NB4 (cell line): ENCODE results near the gene STOML3.

Experiments used
- DNase-seq: peaks from one replicate; pipeline ENCODE4 v3.0.0; 2010; ENCODE audit warnings: low read depth
- H3K4me3 ChIP-seq: one replicate; pipeline ENCODE4 v1.5.1; 2011; ENCODE audit warnings: mild to moderate bottlenecking, low read depth, low read length, moderate library complexity
- MYC ChIP-seq: IDR thresholded peaks from 2 replicates; pipeline ENCODE4 v1.6.1; 2011; ENCODE audit warnings: low read depth, low read length
- POLR2A ChIP-seq: IDR thresholded peaks from 2 replicates; pipeline ENCODE4 v1.6.1; 2011; ENCODE audit warnings: mild to moderate bottlenecking; ENCODE audit not compliant: insufficient read length; ENCODE audit errors: extremely low read depth
- TF ChIP-seq, protein P1 (sequence below): IDR thresholded peaks from one replicate; pipeline ENCODE4 v1.5.1; 2012; ENCODE audit warnings: low read depth, low read length
- TF ChIP-seq, protein P2 (sequence below): IDR thresholded peaks from 2 replicates; pipeline ENCODE4 v1.6.1; 2011; ENCODE audit warnings: low read depth, low read length

The STOML3 gene

DNA sequence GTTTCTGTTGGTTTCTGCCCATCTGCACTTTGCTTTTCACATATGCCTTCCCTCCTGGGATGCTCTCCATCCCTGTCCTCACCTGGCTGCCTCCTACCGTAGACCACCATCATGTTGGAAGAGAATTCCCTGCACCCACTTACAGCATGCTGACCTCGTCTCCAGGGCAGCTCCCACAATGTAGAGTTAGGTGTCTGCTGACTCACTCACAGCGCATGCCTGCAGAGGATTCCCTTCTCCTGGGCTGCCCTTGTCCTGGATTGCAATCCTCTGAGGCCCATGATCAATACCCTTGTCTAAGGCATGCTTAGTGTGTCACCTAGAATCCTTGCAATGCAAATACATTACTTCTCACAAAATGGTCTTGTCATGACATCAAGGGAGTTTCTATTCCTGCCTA, 43.6 kb downstream of the STOML3 start:
- TF ChIP-seq, protein P1, sequence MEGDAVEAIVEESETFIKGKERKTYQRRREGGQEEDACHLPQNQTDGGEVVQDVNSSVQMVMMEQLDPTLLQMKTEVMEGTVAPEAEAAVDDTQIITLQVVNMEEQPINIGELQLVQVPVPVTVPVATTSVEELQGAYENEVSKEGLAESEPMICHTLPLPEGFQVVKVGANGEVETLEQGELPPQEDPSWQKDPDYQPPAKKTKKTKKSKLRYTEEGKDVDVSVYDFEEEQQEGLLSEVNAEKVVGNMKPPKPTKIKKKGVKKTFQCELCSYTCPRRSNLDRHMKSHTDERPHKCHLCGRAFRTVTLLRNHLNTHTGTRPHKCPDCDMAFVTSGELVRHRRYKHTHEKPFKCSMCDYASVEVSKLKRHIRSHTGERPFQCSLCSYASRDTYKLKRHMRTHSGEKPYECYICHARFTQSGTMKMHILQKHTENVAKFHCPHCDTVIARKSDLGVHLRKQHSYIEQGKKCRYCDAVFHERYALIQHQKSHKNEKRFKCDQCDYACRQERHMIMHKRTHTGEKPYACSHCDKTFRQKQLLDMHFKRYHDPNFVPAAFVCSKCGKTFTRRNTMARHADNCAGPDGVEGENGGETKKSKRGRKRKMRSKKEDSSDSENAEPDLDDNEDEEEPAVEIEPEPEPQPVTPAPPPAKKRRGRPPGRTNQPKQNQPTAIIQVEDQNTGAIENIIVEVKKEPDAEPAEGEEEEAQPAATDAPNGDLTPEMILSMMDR, result no peak
- TF ChIP-seq, protein P2, sequence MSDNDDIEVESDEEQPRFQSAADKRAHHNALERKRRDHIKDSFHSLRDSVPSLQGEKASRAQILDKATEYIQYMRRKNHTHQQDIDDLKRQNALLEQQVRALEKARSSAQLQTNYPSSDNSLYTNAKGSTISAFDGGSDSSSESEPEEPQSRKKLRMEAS, result no peak
- TF ChIP-seq MYC, result no peak
- no peak for TF ChIP-seq POLR2A
- DNase-seq, result no peak

DNA sequence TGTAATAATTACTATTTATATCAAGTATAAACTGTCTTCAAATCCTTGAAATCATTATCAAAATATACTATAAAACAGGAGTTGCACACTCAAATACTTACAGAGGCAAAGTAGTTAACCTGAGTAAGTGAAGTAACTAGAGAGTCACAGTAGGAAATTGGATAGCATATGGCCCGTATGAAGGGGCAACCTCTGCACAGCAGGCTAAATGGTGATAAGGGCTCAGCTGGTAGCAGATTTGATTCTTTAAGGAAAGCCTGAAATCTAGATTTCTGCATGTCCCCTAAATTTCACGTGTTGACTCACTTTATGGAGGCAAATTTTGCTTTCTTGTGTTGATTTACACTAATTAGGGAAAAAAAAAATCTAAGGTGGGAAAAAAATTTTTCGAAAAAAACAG, 46.4 kb downstream of the STOML3 start:
- TF ChIP-seq, protein P2, result no peak
- TF ChIP-seq, protein P1, result no peak
- TF ChIP-seq MYC (no peak), POLR2A (no peak)

More for the DNA sequence above, 43.6 kb downstream of the STOML3 start:
- no peak overlapping the region for H3K4me3 ChIP-seq

DNA sequence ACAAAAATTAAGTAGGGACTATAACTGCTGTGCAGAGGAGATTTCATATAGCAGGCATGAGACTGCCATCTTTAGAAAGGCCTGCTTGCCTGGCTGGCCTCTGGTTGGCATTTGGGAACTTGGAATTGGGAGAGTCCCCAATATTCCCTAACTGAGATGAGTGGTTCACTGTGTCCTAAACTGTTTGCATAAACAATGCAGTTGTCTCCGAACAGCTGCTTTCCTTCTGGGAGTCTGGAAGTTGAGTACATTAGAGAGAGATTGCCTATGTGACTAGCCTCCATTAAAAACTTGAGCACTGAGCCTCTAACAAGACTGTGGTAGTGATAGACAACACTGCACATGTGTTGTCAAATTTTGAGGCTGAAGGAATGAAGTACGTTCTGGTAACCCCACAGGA, 47.4 kb downstream of the STOML3 start:
- DNase-seq, result no peak
- TF ChIP-seq, protein P2, result no peak
- TF ChIP-seq POLR2A (no peak), MYC (no peak)
- TF ChIP-seq, protein P1, result no peak
- H3K4me3 ChIP-seq, result no peak overlapping the region

More for the DNA sequence above, 46.4 kb downstream of the STOML3 start:
- DNase-seq, result no peak
- H3K4me3 ChIP-seq, result no peak overlapping the region

DNA sequence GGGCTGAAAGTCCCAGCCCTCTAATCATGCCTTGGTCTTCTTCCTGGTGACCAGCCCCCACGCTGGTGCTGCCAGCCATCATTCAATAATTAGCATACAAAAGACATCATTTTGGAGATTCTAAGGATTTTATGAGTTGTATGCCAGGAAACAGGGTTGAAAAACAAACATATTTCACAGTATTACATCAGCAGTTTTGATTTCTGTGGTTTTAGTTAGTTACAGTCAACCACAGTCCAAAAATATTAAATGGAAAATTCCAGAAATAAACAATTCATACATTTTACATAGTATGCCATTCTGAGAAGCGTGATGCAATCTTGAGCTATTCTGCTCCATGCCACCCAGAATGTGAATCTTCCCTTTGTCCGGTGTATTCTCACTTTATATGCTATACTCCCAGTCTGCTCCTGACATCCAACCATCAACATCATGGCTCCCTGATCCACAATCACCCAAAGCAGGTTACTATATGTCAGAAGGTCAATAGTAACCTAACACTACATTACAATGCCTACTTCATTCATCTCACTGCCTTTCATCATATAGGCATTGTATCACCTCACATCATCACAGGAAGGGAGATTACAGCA, 49.2 kb downstream of the STOML3 start:
- no peak overlapping the region for H3K4me3 ChIP-seq
- DNase-seq, result no peak
- TF ChIP-seq, protein P1, result no peak
- TF ChIP-seq POLR2A, result no peak
- no peak for TF ChIP-seq MYC
- TF ChIP-seq, protein P2, result no peak

DNA sequence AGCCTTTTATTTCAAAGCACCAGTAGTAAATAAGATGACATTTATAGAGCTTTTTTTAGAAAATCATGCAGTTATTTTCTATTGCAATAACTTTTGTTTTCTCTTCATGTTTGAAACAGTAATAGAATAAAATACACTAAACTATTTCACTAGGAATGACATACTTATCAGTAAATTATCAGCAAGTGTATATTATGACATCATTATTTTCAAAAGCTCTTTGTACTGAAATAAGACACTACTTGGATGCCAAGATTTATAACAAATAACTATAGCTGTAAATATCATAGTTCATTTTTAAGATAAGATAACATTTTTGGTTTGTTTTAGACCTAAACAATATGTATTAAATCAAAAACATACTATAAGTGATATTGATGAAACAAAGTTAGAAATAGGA, 56.8 kb downstream of the STOML3 start:
- TF ChIP-seq MYC, result no peak
- no peak overlapping the region for H3K4me3 ChIP-seq
- DNase-seq, result no peak

DNA sequence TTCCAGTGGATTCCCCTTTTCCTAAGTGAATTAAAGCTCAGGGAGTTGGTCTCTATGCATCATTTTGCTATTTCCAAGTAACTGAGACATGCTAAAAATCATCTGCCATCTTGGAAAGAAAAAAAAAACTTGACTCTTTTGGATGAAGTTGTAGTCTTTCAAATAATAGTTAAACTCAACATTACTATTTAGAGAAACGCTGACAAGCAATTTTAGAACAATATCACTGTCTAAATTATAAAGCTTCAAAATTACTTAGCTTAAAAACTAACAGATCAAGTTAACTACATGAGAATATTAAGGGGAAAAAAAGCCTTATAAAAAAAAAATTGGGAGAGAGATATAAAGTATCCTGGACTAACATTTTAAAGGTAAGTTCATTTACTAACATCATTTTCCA, 68.5 kb downstream of the STOML3 start:
- DNase-seq, result no peak
- TF ChIP-seq POLR2A (no peak), MYC (no peak)
- TF ChIP-seq, protein P2, result no peak
- H3K4me3 ChIP-seq, result no peak overlapping the region

DNA sequence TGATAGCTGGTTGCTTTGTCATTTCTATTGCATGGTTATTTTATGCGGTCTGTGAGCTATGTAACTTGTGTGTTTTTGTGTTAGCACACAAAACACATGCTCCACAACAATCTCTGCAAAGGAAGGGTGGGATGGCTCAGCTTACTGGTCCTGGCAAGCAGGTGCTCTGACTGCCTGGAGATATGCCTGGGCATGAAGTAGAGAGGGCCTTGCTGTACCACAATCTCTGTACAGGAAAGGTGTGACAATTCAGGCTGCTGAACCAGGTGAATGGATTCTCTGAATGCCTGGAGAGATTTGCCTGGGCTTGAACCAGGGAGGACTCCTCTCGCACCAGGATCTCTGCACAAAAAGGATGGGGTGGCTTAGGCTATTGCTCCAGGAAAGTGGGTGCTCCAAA, 69.5 kb downstream of the STOML3 start:
- no peak for DNase-seq
- no peak overlapping the region for H3K4me3 ChIP-seq
- TF ChIP-seq, protein P2, result no peak
- TF ChIP-seq, protein P1, result no peak
- TF ChIP-seq MYC, result no peak
- no peak for TF ChIP-seq POLR2A
